DMS153 treated with DMSO at 0.1 percent for 48 hours (cell line): ENCODE data around the gene SOD3.

ENCODE experiments used
- DNase-seq: peaks from one replicate; lab custom pipeline; 2025; ENCODE audit not compliant: unreplicated experiment; lab: John Stamatoyannopoulos, UW

SOD3 gene

GRCh38 chr4:24801136-24801855, 5.9 kb downstream of the SOD3 start:
- no peak for DNase-seq

DNA sequence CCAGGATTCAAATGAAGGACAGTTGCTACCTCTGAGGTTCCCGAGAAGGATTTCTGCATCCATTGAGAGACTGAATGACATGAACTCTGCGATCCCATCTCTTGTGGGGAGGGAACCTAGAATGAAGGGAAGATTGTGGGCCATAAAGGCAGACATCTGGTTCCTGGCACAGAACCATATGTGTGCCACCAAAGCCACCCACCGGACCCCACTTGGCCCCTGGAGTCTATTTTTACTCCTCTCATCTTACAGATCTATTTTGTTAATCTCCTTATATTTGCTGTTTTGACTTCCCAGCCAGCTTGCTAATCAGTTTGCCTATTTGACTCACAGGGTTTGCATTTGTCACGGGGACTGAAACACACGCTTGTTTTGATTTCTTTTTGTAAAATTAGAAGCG, 7.3 kb downstream of the SOD3 start:
- no peak for DNase-seq

DNA sequence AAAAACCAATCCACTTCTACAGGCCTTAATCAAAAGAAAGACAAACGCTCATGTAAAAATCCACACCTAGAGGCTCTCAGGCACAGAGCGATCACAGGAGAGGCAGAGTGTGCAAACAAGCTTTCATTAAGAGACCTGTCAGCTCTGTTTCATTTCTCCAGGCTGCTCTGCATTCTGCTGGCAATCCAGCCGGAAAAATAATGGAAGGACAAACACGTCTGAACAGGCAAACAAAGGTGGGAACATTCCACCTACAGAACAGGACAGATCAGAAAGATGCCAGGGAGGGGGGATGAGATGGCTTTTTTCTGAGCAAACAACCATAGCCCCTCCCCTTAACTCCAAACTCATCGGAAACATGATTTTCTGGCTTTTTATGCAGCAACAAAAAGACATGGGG, 9.7 kb downstream of the SOD3 start:
- DNase-seq = no peak

DNA sequence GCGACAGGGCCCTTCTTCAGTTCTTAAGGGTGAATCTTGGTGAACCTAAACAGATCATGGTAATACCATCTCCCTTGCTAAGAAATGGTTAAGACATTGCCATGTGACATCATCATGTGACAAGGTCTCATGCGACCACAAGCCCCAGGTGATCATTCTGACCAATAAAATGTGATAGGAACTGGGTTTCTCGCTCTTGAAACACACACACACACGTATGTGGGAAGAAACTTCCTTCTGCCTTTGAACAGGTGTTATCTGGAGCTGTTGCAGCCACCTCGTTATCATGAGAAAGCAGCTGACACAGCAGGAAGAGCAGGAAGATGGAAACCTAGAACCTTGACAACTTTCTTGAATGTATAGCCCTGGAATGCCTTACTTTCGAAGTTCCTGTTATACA, 10.2 kb downstream of the SOD3 start:
- no peak for DNase-seq

DNA sequence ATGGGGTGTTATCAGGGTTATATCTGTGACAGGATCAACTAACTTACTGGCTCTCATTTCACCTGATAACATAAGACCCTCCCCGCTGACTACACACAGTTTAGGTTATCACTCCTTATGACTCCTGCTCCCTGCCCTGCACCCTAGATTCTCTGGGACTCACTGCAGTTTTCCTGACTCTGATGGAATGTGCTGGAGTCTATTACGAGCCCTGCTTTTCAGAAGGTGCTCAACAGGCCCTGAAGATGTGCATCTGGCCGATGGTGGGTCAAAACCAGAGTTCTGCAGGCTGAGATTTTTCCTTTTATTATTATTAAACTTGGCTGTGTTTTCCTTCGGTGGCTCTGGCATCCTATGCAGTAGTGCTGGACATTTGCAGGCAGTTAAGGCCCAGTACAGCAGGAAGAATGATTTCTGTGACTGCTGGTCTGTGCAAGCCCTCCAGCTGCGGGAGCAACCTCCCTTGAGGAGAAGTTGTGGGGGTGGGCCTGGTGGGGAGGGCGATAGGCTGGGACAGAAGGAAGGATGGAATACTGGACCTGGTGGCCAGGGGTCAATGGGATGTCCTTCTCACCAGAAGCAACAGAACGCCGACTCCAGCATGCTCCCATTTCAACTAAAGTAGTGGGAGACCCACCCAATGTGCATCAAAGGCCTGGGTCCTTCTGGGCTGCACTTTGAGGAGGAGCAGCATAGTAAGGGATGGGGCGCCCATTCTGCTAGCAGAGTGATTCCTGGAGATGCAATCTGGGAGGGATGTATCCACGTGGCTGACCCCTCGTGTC, 11.0 kb downstream of the SOD3 start:
- DNase-seq = no peak

- no peak for DNase-seq
These were observed 12.2 kb downstream of the SOD3 start for GRCh38 chr4:24807611-24808010.

DNA sequence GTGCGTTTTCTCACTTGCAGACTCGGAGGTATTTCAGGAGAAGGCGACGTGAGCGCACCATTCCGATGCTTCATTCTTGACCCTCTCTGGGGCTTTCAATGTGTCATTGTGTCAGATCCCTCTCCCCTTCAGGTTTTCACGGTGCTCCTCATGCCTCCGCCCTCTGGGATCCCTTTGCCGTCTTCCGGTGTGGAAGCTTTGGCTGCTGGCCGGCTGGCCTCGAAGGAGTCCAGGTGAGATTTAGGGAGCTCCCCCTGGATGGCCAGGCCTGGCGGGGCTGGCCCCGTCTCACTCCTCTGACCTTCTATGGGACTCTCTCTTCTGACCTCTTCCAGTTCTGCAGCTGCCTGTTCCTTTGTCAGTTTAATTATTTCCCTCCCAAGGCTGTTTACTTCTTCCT, 12.9 kb downstream of the SOD3 start:
- no peak for DNase-seq

DNA sequence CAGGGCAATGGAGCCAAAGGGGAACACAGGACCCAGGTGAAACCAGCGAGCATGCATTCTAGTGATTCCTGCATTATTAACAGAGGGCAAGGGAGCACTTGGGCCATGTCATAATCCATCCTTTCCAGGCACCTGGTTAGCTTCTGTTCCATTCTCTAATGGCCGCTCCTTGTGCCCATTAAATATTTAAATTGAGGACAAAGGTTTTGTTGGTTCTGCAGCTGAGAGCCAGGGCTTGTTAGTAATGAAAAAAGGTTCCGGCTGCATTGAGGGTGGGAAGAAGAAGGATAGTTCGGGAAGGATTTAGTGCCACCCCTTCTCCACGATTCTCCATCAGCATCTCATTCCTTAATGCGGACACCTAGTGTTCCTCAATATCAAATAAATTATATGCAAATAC, 13.6 kb downstream of the SOD3 start:
- no peak for DNase-seq

GRCh38 chr4:24809376-24809775, 14.0 kb downstream of the SOD3 start:
- no peak for DNase-seq

- DNase-seq = no peak
These were observed 14.5 kb downstream of the SOD3 start for GRCh38 chr4:24809815-24810405.

DNA sequence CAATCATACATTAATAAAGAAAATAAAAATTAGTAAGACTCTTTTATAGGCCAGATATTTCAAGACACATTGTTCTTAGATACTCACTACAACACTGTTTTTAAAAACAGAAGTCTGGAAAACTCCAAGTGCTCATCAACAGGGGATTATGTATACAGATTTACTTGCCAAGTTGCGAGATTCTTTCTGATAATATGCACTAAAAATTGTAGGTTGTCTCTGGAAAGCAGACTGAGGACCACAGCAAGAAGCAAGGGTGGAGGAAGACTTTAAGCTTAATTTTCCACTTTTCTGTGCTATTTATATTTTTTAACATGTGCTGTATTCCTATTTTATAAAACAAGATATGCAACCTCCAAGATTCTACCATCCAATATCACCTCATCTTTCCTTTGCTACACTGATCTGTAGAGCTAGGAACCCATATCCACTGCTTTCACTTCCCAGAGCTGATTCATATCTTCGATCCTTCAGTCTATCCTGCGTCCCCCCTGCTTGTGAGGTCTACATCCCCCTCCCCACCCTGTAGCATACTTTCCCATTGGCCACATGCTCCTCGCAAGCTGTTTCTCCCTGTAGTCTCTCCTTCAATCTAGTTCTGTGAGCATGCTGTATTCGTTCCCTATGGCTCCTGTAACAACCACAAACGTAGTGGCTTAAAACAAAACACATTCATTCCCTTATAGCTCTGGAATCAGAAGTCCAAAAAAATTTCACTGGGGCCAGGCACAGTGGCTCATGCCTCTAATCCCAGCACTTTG, 15.7 kb downstream of the SOD3 start:
- DNase-seq = no peak

DNA sequence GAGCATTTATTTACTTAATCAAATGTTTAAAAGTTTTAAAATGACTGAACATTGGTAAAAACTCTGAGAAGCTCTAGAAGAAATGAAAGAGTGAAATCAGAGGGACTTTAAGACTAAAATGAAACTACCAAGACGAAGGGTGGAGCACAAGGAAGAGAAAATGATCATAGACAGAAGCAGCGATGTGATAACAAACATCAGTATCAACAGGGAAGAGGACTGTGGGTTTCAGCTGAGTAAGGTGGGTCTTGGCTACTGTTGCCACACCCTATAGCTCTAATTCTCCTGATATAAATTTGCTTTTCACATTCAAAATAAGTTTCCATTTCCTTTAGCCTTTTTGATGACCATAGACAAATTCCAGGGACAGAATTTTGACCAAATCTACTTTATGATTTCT, 18.4 kb downstream of the SOD3 start:
- no peak for DNase-seq

GRCh38 chr4:24816797-24817196, 21.4 kb downstream of the SOD3 start:
- DNase-seq = no peak

DNA sequence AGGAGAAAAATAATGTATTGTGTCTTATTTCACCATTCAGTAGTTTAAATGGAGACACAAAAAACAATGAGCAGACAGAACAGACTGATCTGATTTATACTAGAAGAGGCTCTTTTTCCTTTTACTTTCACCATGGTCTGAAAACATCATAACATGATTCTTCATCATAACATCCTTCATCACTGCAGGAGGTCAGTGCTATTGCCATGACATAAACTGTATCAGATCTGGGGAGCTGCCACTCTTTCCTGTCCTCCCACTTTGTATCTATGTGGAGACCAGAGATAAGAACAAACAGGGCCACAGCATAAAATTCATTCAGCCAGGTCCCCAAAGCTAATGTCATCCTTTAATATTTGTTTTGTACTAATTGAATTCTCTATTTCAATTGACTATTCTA, 25.2 kb downstream of the SOD3 start:
- DNase-seq = no peak

- DNase-seq = no peak
These were observed 29.3 kb downstream of the SOD3 start for GRCh38 chr4:24824720-24825119.

DNA sequence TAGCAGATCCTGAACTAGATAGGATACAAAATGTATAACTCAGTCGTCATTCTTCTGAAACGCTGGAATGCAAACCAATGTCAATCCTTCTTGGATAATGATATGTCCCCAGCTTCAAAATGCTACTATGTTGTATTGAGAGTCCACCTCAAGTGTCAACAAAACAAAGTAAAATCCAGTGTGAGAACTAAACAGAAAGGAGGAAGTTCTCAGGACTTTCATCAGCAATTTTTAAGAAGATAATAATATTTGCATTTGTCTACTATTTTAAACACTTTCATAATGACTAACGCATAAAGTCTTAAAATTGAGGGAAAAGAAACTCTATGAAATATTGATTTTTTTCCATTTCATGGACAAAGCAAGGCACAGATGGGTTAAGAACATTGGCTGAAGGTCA, 36.3 kb downstream of the SOD3 start:
- no peak for DNase-seq

DNA sequence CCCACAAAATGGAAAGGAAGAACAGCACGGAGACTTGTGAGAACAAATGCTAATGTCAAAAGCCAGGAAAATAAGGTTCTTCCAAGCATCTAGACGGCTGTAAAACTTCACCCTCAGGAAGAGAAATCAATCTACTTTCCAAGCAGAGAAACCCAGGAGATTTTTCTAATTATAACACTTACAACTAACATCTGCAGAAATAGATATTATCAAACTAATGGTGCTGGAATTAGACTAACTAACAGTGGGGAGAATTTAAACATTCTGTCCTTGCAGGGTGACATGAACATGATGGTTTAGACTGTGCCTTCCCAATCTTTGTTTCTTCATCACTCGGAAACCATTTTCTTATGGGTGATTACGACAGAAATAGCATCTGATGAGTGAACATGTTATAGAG, 40.3 kb downstream of the SOD3 start:
- no peak for DNase-seq

GRCh38 chr4:24836661-24837242, 41.4 kb downstream of the SOD3 start:
- no peak for DNase-seq

DNA sequence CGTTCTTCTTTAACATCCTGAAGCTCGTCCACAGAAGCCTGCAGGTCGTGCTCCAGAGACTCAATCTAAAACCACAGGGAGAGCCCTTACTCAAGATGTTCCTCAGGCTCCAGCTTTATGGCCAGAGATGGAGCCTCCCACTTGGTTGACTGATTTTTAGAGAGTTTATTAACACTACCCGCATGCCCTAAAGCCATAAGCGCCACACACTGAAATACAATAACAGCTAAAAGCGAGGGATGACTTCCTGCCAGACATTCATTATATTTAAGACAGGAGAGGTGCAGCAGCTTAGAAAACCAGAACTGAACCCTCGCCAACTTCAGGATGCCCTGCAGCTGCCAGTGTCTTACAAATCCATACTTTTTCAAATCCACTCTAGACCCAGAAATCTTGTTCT, 42.0 kb downstream of the SOD3 start:
- DNase-seq = no peak

GRCh38 chr4:24837781-24838180, 42.4 kb downstream of the SOD3 start:
- no peak for DNase-seq

DNA sequence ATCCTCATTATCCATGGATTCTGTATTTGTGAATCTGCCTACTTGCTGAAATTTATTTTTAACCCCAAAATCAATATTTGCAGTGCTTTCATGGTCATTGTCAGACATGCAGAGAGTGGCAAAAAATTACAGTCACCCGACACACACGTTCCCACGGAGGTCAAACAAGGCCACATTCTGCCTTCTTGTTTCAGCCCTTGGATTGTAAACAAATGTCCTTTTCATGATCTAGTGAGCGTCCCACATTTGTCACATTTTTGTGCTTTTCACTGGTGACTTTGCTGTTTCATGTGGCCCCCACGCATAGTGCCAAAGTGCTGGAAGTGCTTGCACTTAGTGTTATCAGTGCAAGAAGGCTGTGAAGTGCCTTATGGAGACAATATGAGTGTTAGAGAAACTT, 45.0 kb downstream of the SOD3 start:
- no peak for DNase-seq
